HepG2 (cell line): Measurements from ENCODE around the gene GOLT1A. TPM values are rescaled to one million over a fixed set of nuclear protein-coding genes. Genes with fewer than 3 reads are reported as not detected.

ENCODE experiments used
- ATM ChIP-seq: fragments of 450-650 bp; IDR thresholded peaks from 2 replicates; pipeline ENCODE4 v1.7.1; 2017; ENCODE audit warnings: mild to moderate bottlenecking, borderline replicate concordance
- FOXK1 ChIP-seq: sonication (generic); formaldehyde crosslinking; IDR thresholded peaks from 2 replicates; pipeline ENCODE4 v1.4.0; 2020; ENCODE audit warnings: low read depth, missing genetic modification reagents, borderline replicate concordance
- GABPB1 ChIP-seq: IDR thresholded peaks from 2 replicates; pipeline ENCODE4 v1.6.1; 2016; ENCODE audit warnings: mild to moderate bottlenecking, missing genetic modification reagents, moderate library complexity, missing compliant biosample characterization
- GMEB2 ChIP-seq: IDR thresholded peaks from 2 replicates; pipeline ENCODE4 v1.6.1; 2016; ENCODE audit warnings: missing biosample characterization, missing genetic modification reagents, low read depth
- HDAC1 ChIP-seq: sonication (generic); formaldehyde crosslinking; IDR thresholded peaks from 2 replicates; pipeline ENCODE4 v1.5.1; 2020; ENCODE audit warnings: mild to moderate bottlenecking, missing genetic modification reagents
- KDM5B ChIP-seq: sonication (generic); formaldehyde crosslinking; IDR thresholded peaks from 2 replicates; pipeline ENCODE4 v1.4.0; 2020; ENCODE audit warnings: missing genetic modification reagents, mild to moderate bottlenecking, borderline replicate concordance
- MEIS2 ChIP-seq: sonication (generic); formaldehyde crosslinking; IDR thresholded peaks from 2 replicates; pipeline ENCODE4 v1.9.0; 2021; ENCODE audit warnings: mild to moderate bottlenecking, missing genetic modification reagents
- NFIC ChIP-seq: IDR thresholded peaks from 2 replicates; pipeline ENCODE4 v1.6.1; 2012; ENCODE audit warnings: mild to moderate bottlenecking, low read length, inconsistent platforms
- NR2F1 ChIP-seq, 2 experiments: fragments of 450-650 bp in 1 of 2; formaldehyde crosslinking in 1 of 2; IDR thresholded peaks; 2 replicates each; pipeline versions ENCODE4 v1.5.0 to v1.6.1; 2016 to 2020; ENCODE audit warnings: mild to moderate bottlenecking in 1 of 2, missing compliant biosample characterization in 1 of 2, missing genetic modification reagents in 1 of 2, moderate library complexity in 1 of 2
- NRL ChIP-seq: sonication (generic); formaldehyde crosslinking; IDR thresholded peaks from 2 replicates; pipeline ENCODE4 v1.5.0; 2020; ENCODE audit warnings: missing genetic modification reagents, mild to moderate bottlenecking, moderate library complexity, borderline replicate concordance
- RORA ChIP-seq: sonication (generic); formaldehyde crosslinking; IDR thresholded peaks from 2 replicates; pipeline ENCODE4 v1.5.0; 2020; ENCODE audit warnings: mild to moderate bottlenecking, missing genetic modification reagents, moderate library complexity
- SP2 ChIP-seq: sonication (generic); formaldehyde crosslinking; IDR thresholded peaks from 2 replicates; pipeline ENCODE4 v1.5.1; 2020; ENCODE audit warnings: mild to moderate bottlenecking, missing genetic modification reagents
- UBTF ChIP-seq: sonication (generic); formaldehyde crosslinking; IDR thresholded peaks from 2 replicates; pipeline ENCODE4 v1.4.0; 2020; ENCODE audit warnings: mild to moderate bottlenecking, missing genetic modification reagents
- ZNF746 ChIP-seq: sonication (generic); formaldehyde crosslinking; IDR thresholded peaks from 2 replicates; pipeline ENCODE4 v1.8.0; 2022; ENCODE audit warnings: mild to moderate bottlenecking, missing genetic modification reagents
- ZNF777 ChIP-seq: sonication (generic); formaldehyde crosslinking; IDR thresholded peaks from 2 replicates; pipeline ENCODE4 v1.4.0; 2020; ENCODE audit warnings: missing genetic modification reagents
- ZNF883 ChIP-seq: sonication (generic); formaldehyde crosslinking; IDR thresholded peaks from 2 replicates; pipeline ENCODE4 v1.5.1; 2020; ENCODE audit warnings: mild to moderate bottlenecking, missing genetic modification reagents; ENCODE audit errors: not compliant biosample characterization
- ZSCAN20 ChIP-seq: sonication (generic); formaldehyde crosslinking; IDR thresholded peaks from 2 replicates; pipeline ENCODE4 v1.4.0; 2020; ENCODE audit warnings: missing genetic modification reagents, mild to moderate bottlenecking, borderline replicate concordance
- polyA plus RNA-seq, 8 experiments: library from polyadenylated mRNA; depleted of rRNA in 3 of 8; stranded (reverse) in 7 of 8; unstranded in 1 of 8; fragments of >200 nt; fragmentation: Illumina TruSeq in 4 of 8; extraction: Trizol in 4 of 8; gene quantifications; 2 replicates each; pipeline versions ENCODE4 v1.2.1 to v1.2.3, GENCODE V29; 2011 to 2016; ENCODE audit warnings: low read depth in 4 of 8, missing spikeins in 1 of 8, mixed read lengths in 1 of 8; ENCODE audit not compliant: insufficient read depth in 1 of 8
- total RNA-seq, 5 experiments: library from RNA; depleted of rRNA; stranded (reverse); fragments of >200 nt; fragmentation: Illumina TruSeq; extraction: Trizol; gene quantifications; 2 replicates each; pipeline ENCODE4 v1.2.3, GENCODE V29; 2016; ENCODE audit warnings: low read depth in 1 of 5
- TF ChIP-seq, protein P1 (sequence below): sonication (generic); formaldehyde crosslinking; IDR thresholded peaks from 2 replicates; pipeline ENCODE4 v1.9.0; 2021; ENCODE audit warnings: mild to moderate bottlenecking, missing genetic modification reagents

The GOLT1A gene
- total and polyA plus RNA-seq, 2 of the 13 experiments (the other 11 are each of a cell fraction or from before 2014, with no cell fraction given), result 25.8 to 28.0 TPM

GRCh38 chr1:204190212-204191211 is 23.3 kb downstream of the GOLT1A start (continued):
- TF ChIP-seq, protein P1, sequence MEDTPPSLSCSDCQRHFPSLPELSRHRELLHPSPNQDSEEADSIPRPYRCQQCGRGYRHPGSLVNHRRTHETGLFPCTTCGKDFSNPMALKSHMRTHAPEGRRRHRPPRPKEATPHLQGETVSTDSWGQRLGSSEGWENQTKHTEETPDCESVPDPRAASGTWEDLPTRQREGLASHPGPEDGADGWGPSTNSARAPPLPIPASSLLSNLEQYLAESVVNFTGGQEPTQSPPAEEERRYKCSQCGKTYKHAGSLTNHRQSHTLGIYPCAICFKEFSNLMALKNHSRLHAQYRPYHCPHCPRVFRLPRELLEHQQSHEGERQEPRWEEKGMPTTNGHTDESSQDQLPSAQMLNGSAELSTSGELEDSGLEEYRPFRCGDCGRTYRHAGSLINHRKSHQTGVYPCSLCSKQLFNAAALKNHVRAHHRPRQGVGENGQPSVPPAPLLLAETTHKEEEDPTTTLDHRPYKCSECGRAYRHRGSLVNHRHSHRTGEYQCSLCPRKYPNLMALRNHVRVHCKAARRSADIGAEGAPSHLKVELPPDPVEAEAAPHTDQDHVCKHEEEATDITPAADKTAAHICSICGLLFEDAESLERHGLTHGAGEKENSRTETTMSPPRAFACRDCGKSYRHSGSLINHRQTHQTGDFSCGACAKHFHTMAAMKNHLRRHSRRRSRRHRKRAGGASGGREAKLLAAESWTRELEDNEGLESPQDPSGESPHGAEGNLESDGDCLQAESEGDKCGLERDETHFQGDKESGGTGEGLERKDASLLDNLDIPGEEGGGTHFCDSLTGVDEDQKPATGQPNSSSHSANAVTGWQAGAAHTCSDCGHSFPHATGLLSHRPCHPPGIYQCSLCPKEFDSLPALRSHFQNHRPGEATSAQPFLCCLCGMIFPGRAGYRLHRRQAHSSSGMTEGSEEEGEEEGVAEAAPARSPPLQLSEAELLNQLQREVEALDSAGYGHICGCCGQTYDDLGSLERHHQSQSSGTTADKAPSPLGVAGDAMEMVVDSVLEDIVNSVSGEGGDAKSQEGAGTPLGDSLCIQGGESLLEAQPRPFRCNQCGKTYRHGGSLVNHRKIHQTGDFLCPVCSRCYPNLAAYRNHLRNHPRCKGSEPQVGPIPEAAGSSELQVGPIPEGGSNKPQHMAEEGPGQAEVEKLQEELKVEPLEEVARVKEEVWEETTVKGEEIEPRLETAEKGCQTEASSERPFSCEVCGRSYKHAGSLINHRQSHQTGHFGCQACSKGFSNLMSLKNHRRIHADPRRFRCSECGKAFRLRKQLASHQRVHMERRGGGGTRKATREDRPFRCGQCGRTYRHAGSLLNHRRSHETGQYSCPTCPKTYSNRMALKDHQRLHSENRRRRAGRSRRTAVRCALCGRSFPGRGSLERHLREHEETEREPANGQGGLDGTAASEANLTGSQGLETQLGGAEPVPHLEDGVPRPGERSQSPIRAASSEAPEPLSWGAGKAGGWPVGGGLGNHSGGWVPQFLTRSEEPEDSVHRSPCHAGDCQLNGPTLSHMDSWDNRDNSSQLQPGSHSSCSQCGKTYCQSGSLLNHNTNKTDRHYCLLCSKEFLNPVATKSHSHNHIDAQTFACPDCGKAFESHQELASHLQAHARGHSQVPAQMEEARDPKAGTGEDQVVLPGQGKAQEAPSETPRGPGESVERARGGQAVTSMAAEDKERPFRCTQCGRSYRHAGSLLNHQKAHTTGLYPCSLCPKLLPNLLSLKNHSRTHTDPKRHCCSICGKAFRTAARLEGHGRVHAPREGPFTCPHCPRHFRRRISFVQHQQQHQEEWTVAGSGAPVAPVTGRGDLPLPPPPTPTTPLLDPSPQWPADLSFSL, result no peak
- no peak for TF ChIP-seq FOXK1 (CRISPR knock-in tag)
- TF ChIP-seq ZNF777 (CRISPR knock-in tag), result peak; percentile 96
- no peak for TF ChIP-seq GMEB2 (CRISPR knock-in tag)
- TF ChIP-seq SP2 (CRISPR knock-in tag), result no peak
- TF ChIP-seq RORA (CRISPR knock-in tag), result no peak
- no peak for TF ChIP-seq NR2F1 (CRISPR knock-in tag; IDR thresholded peaks at IDR 0.05)
- TF ChIP-seq ZNF883 (CRISPR knock-in tag), result peak; percentile 54
- TF ChIP-seq ATM, result no peak
- TF ChIP-seq UBTF (CRISPR knock-in tag), result peak; percentile 52; the same call in 1 of the 2 replicates
- TF ChIP-seq GABPB1, result peak; percentile 64; the same call in 1 of the 2 replicates
- TF ChIP-seq MEIS2 (CRISPR knock-in tag), result no peak
- no peak for TF ChIP-seq NFIC
- no peak for TF ChIP-seq ZNF746 (CRISPR knock-in tag)
- peak; percentile 32; the same call in 1 of the 2 replicates for TF ChIP-seq KDM5B (CRISPR knock-in tag)
- no peak for TF ChIP-seq NRL (CRISPR knock-in tag)
- no peak for TF ChIP-seq ZSCAN20
- 0 out of 2 replicates have a peak, but pooled peaks have one; percentile 26 for TF ChIP-seq HDAC1 (CRISPR knock-in tag)
